Peyer's patch (tissue), 4 donors: ENCODE data around the gene PPP2R5C.

Experiments
- POLR2A ChIP-seq, 2 donors: fragments of 450-650 bp; IDR thresholded peaks; one replicate each; pipeline ENCODE4 v1.5.1; 2017; ENCODE audit warnings: antibody characterized with exemption in 2 of 2, mild to moderate bottlenecking in 2 of 2, moderate library complexity in 2 of 2
- TF ChIP-seq, protein P1 (sequence below), 6 experiments: fragments of 450-650 bp in 4 of 6; fragments of 200-600 bp in 2 of 6; sonication (generic) in 1 of 6; IDR thresholded peaks; one replicate each; pipeline ENCODE4 v1.5.1; 2017 to 2019; ENCODE audit warnings: antibody characterized with exemption in 6 of 6, mild to moderate bottlenecking in 3 of 6, moderate library complexity in 1 of 6

DNA sequence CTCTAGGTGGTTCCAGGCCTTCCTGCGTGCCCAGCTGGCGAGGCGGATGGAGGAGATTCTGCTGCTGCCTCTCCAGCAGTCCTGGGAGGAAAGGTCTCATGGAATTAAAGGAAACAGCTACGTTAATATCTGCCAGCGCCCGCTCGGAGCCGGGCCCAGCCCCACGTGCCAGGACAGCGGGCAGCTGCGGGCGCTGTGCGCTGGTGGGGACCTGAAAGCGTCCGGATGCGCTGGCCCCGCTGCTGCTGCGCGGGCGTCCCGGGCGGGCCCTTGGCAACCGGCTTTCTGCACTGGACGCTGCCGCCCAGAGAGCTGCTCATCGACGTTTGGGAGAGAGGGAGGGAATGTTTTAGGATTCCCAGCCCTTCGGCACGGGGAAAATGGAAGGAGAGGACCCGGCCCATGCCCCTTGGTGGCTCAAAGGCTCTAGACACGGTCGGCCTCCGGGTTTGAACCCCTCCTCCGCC, 194.2 kb downstream of the PPP2R5C start:
- TF ChIP-seq, protein P1, sequence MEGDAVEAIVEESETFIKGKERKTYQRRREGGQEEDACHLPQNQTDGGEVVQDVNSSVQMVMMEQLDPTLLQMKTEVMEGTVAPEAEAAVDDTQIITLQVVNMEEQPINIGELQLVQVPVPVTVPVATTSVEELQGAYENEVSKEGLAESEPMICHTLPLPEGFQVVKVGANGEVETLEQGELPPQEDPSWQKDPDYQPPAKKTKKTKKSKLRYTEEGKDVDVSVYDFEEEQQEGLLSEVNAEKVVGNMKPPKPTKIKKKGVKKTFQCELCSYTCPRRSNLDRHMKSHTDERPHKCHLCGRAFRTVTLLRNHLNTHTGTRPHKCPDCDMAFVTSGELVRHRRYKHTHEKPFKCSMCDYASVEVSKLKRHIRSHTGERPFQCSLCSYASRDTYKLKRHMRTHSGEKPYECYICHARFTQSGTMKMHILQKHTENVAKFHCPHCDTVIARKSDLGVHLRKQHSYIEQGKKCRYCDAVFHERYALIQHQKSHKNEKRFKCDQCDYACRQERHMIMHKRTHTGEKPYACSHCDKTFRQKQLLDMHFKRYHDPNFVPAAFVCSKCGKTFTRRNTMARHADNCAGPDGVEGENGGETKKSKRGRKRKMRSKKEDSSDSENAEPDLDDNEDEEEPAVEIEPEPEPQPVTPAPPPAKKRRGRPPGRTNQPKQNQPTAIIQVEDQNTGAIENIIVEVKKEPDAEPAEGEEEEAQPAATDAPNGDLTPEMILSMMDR (IDR thresholded peaks at IDR 0.05): no peak
- TF ChIP-seq POLR2A (IDR thresholded peaks at IDR 0.05): no peak
